Type B pancreatic cell (in vitro differentiated cells): ENCODE results near the gene KRTAP5-9. TPM values are rescaled to one million over a fixed set of nuclear protein-coding genes. Genes with fewer than 3 reads are reported as not detected.
"Not testable (repeated sequence)": the region's sequence is repeated elsewhere in the genome, so short reads cannot be mapped to it uniquely, and the experiment has no call there.

Experiments used
- DNase-seq: peaks from one replicate; pipeline ENCODE4 v3.0.0; 2021; ENCODE audit warnings: mixed read lengths; ENCODE audit not compliant: unreplicated experiment; ENCODE audit errors: extremely low spot score
- H3K27ac Mint-ChIP-seq: 2 replicates; pipeline ENCODE4 v1.8.0; 2021; ENCODE audit warnings: mild to moderate bottlenecking, mixed read lengths
- H3K27me3 Mint-ChIP-seq: 2 replicates; pipeline ENCODE4 v1.8.0; 2021; ENCODE audit warnings: mixed read lengths
- H3K36me3 Mint-ChIP-seq: 2 replicates; pipeline ENCODE4 v1.8.0; 2021; ENCODE audit warnings: mixed read lengths
- H3K4me1 Mint-ChIP-seq: one replicate; pipeline ENCODE4 v1.8.0; 2021; ENCODE audit warnings: mixed read lengths; ENCODE audit not compliant: unreplicated experiment
- H3K4me3 Mint-ChIP-seq: 2 replicates; pipeline ENCODE4 v1.8.0; 2021; ENCODE audit warnings: mild to moderate bottlenecking, mixed read lengths
- H3K9me3 Mint-ChIP-seq: 2 replicates; pipeline ENCODE4 v1.8.0; 2021; ENCODE audit warnings: mixed read lengths
- total RNA-seq: library from RNA; stranded (reverse); gene quantifications from 2 replicates; pipeline ENCODE4 v1.2.1, GENCODE V29; 2021; ENCODE audit warnings: low replicate concordance

KRTAP5-9 gene
- total RNA-seq, 1 donor from 2014 or later = 0.43 TPM

GRCh38 chr11:71589546-71589920 lies 41.3 kb downstream of the KRTAP5-9 start:
- not testable (repeated sequence) for H3K9me3 Mint-ChIP-seq, H3K4me3 Mint-ChIP-seq, H3K27ac Mint-ChIP-seq, DNase-seq, H3K36me3 Mint-ChIP-seq, H3K27me3 Mint-ChIP-seq
- H3K4me1 Mint-ChIP-seq = peaks cover 15% of the 10 kb centered on the region

Other genes with a start within 250 kb of the KRTAP5-9 start
- 97.0 and 99.1 TPM in 2 replicates for gene DHCR7, start 100.0 kb upstream of the KRTAP5-9 start, total RNA-seq
- gene NADSYN1, start 95.2 kb upstream of the KRTAP5-9 start, total RNA-seq = 66.6 and 96.7 TPM in 2 replicates
- gene KRTAP5-7, start 21.2 kb upstream of the KRTAP5-9 start, total RNA-seq = not detected in 2 replicates
- not detected in 2 replicates for gene KRTAP5-8, start 10.4 kb upstream of the KRTAP5-9 start, total RNA-seq
- gene KRTAP5-10, start 17.1 kb downstream of the KRTAP5-9 start, total RNA-seq = not detected in 2 replicates
- gene KRTAP5-11, start 34.5 kb downstream of the KRTAP5-9 start, total RNA-seq = not detected in 2 replicates